Kidney epithelial cell (primary cell): ENCODE results near the gene CD27. TPM values are rescaled to one million over a fixed set of nuclear protein-coding genes. Genes with fewer than 3 reads are reported as not detected.
A peak's percentile ranks its signal among the peaks of the same experiment; 100 is the strongest.
"Not testable (repeated sequence)": the region's sequence is repeated elsewhere in the genome, so short reads cannot be mapped to it uniquely, and the experiment has no call there.

ENCODE experiments used
- DNase-seq: peaks from one replicate; pipeline ENCODE4 v3.0.0-alpha.2; 2010; ENCODE audit warnings: low read depth
- H3K27me3 ChIP-seq: 2 replicates; pipeline ENCODE4 v1.6.0; 2011; ENCODE audit warnings: low read length; ENCODE audit not compliant: control insufficient read depth, insufficient read depth
- H3K36me3 ChIP-seq: 2 replicates; pipeline ENCODE4 v1.5.1; 2011; ENCODE audit warnings: low read length; ENCODE audit not compliant: control insufficient read depth, insufficient read depth
- H3K4me3 ChIP-seq: 2 replicates; pipeline ENCODE4 v1.5.1; 2011; ENCODE audit warnings: low read depth, mild to moderate bottlenecking, control low read depth, low read length
- CTCF ChIP-seq: IDR thresholded peaks from 2 replicates; pipeline ENCODE4 v1.5.1; 2011; ENCODE audit warnings: mild to moderate bottlenecking, moderate library complexity, low read length, control low read depth, inconsistent platforms; ENCODE audit not compliant: insufficient read depth, poor library complexity, severe bottlenecking
- total RNA-seq: library from RNA; depleted of rRNA; stranded (reverse); fragments of >200 nt; gene quantifications from 2 replicates; pipeline ENCODE4 v1.2.3, GENCODE V29; 2015

CD27 gene
- total RNA-seq, 1 donor from 2014 or later: not detected

GRCh38 chr12:6424008-6424347 lies 20.8 kb upstream of the CD27 start:
- no peaks in the 10 kb centered on the region for H3K27me3 ChIP-seq
- no peaks in the 10 kb centered on the region for H3K36me3 ChIP-seq
- no peak for TF ChIP-seq CTCF
- DNase-seq: no peak
- H3K4me3 ChIP-seq: no peak overlapping the region

- no peak for TF ChIP-seq CTCF
- Histone ChIP-seq H3K4me3 (no peak overlapping the region), H3K27me3 (no peaks in the 10 kb centered on the region), H3K36me3 (no peaks in the 10 kb centered on the region)
- DNase-seq: no peak
Measured at GRCh38 chr12:6424866-6425265, 19.9 kb upstream of the CD27 start.

- no peak for DNase-seq
- Histone ChIP-seq H3K36me3 (no peaks in the 10 kb centered on the region), H3K4me3 (no peak overlapping the region), H3K27me3 (no peaks in the 10 kb centered on the region)
- no peak for TF ChIP-seq CTCF
Measured at GRCh38 chr12:6425590-6426531, 18.9 kb upstream of the CD27 start.

GRCh38 chr12:6426882-6427671 lies 17.7 kb upstream of the CD27 start:
- H3K4me3 ChIP-seq: no peak overlapping the region
- peak; percentile 61 for DNase-seq
- no peaks in the 10 kb centered on the region for H3K27me3 ChIP-seq
- TF ChIP-seq CTCF: no peak
- H3K36me3 ChIP-seq: no peaks in the 10 kb centered on the region

GRCh38 chr12:6427796-6428195 lies 17.0 kb upstream of the CD27 start:
- H3K27me3 ChIP-seq, H3K4me3 ChIP-seq, DNase-seq, H3K36me3 ChIP-seq: not testable (repeated sequence)

GRCh38 chr12:6428326-6428725 lies 16.4 kb upstream of the CD27 start:
- H3K27me3 ChIP-seq: no peaks in the 10 kb centered on the region
- no peak overlapping the region for H3K4me3 ChIP-seq
- H3K36me3 ChIP-seq: no peaks in the 10 kb centered on the region
- DNase-seq: no peak
- TF ChIP-seq CTCF: no peak
